HFFc6 (cell line): ENCODE results near the gene KRTAP5-3. TPM values are rescaled to one million over a fixed set of nuclear protein-coding genes. Genes with fewer than 3 reads are reported as not detected.

Source experiments
- DNase-seq: peaks from one replicate; pipeline ENCODE4 v3.0.0-alpha.2; 2018
- H3K27ac Mint-ChIP-seq: 2 replicates; pipeline ENCODE4 v1.8.0; 2020; ENCODE audit warnings: mild to moderate bottlenecking, mixed read lengths
- H3K27me3 Mint-ChIP-seq: 2 replicates; pipeline ENCODE4 v1.8.0; 2021; ENCODE audit warnings: mild to moderate bottlenecking, moderate library complexity, mixed read lengths; ENCODE audit not compliant: insufficient read depth
- H3K36me3 Mint-ChIP-seq: 2 replicates; pipeline ENCODE4 v1.8.0; 2021; ENCODE audit warnings: low read depth, mixed read lengths
- H3K4me1 Mint-ChIP-seq: 2 replicates; pipeline ENCODE4 v1.8.0; 2020; ENCODE audit warnings: low read depth, mixed read lengths
- H3K4me3 Mint-ChIP-seq: 2 replicates; pipeline ENCODE4 v1.8.0; 2020; ENCODE audit warnings: mild to moderate bottlenecking, moderate library complexity, mixed read lengths
- H3K9me3 Mint-ChIP-seq: 2 replicates; pipeline ENCODE4 v1.8.0; 2020; ENCODE audit warnings: mild to moderate bottlenecking, mixed read lengths
- CTCF ChIP-seq: fragments of 200-600 bp; sonication (generic); IDR thresholded peaks from 2 replicates; pipeline ENCODE4 v1.5.0; 2021; ENCODE audit warnings: antibody characterized with exemption, mild to moderate bottlenecking
- total RNA-seq, 6 experiments: library from RNA; stranded (reverse); fragmentation: NEBNext Ultra II Directional; extraction: Animal tissue kit (Norgen Biotek cat#: 25700); gene quantifications; 2 replicates in 1 of 6; 3 replicates in 5 of 6; pipeline ENCODE4 v1.2.3, GENCODE V29; 2021

Gene KRTAP5-3
- total RNA-seq, 6 experiments from 2014 or later: not detected

- DNase-seq: no peak
- Mint-ChIP-seq H3K4me1 (no peaks in the 10 kb centered on the region), H3K27ac (no peak within 1 kb of the TSS), H3K4me3 (no peak within 1 kb of the TSS), H3K9me3 (no peaks in the 10 kb centered on the region), H3K27me3 (peaks cover 68% of the 10 kb centered on the region), H3K36me3 (no peaks in the 10 kb centered on the region)
- no peak for TF ChIP-seq CTCF
These were observed 21.3 kb upstream of the KRTAP5-3 start, which contains the start of gene KRTAP5-5 for GRCh38 chr11:1629326-1630185. KRTAP5-5 (plus strand) TSS chr11:1629775; CDS start chr11:1629841, 66 bp downstream.

- Mint-ChIP-seq H3K4me1 (no peaks in the 10 kb centered on the region), H3K27ac (no peak overlapping the region), H3K4me3 (no peak overlapping the region), H3K27me3 (peaks cover 69% of the 10 kb centered on the region), H3K9me3 (no peaks in the 10 kb centered on the region), H3K36me3 (no peaks in the 10 kb centered on the region)
- no peak for DNase-seq
- TF ChIP-seq CTCF: peak; percentile 93
These were observed 20.5 kb upstream of the KRTAP5-3 start for GRCh38 chr11:1628506-1629325.

GRCh38 chr11:1625541-1625940 lies 17.3 kb upstream of the KRTAP5-3 start:
- DNase-seq: no peak
- no peak overlapping the region for H3K4me3 Mint-ChIP-seq
- no peak overlapping the region for H3K27ac Mint-ChIP-seq
- H3K27me3 Mint-ChIP-seq: peaks cover 55% of the 10 kb centered on the region
- H3K36me3 Mint-ChIP-seq: no peaks in the 10 kb centered on the region
- TF ChIP-seq CTCF: no peak
- no peaks in the 10 kb centered on the region for H3K4me1 Mint-ChIP-seq
- no peaks in the 10 kb centered on the region for H3K9me3 Mint-ChIP-seq

DNA sequence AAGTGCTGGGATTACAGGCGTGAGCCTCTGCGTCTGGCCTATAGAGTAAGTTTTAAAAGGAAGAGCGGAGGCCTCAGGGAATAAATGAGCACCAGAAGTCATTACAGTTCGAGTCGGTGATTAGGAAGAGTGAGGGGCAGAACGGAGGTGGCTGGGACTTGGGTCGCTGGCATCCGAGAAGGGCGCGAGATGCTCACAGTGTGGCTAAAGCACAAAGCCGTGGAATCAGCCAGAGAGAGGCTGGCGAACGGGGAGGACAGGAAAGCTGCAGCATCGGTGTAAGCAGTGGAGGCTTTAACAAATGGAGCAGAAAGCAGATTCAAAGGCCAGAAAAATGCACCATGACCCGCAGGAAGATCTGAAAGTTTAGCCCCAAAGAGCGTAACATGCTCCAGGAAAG lies 16.4 kb upstream of the KRTAP5-3 start:
- DNase-seq: no peak
- no peaks in the 10 kb centered on the region for H3K9me3 Mint-ChIP-seq
- TF ChIP-seq CTCF: no peak
- no peak overlapping the region for H3K4me3 Mint-ChIP-seq
- H3K36me3 Mint-ChIP-seq: no peaks in the 10 kb centered on the region
- peaks cover under 1% of the 10 kb centered on the region; the same call in 1 of the 2 replicates for H3K4me1 Mint-ChIP-seq
- peaks cover 55% of the 10 kb centered on the region for H3K27me3 Mint-ChIP-seq
- no peak overlapping the region for H3K27ac Mint-ChIP-seq

DNA sequence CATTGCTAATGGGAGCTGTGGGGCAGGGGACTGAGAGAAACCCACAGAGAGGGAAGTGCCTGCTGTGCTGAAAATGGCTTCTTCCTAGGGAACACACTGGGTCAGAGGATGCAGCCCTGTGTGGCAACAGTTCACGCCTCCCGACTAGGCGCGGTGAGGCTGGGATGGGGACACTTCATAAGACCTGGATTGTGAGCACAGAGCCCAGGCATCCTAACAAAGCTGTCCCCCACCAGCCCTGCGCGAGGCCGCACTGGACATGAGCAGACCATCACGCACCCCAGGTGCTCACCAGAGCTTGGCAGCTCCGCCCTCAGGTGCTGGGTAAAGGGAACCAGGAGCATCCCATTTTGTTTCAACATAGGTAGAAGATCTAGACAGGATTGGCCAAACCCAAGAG lies 15.5 kb upstream of the KRTAP5-3 start:
- DNase-seq: no peak
- peaks cover 49% of the 10 kb centered on the region for H3K27me3 Mint-ChIP-seq
- H3K9me3 Mint-ChIP-seq: no peaks in the 10 kb centered on the region
- no peaks in the 10 kb centered on the region for H3K36me3 Mint-ChIP-seq
- no peak overlapping the region for H3K27ac Mint-ChIP-seq
- TF ChIP-seq CTCF: no peak
- no peak overlapping the region for H3K4me3 Mint-ChIP-seq
- peaks cover 6% of the 10 kb centered on the region; the same call in 1 of the 2 replicates for H3K4me1 Mint-ChIP-seq
